Head of caudate nucleus (tissue), 42 donors: Measurements from ENCODE around the gene PRRG1.
"Not testable (repeated sequence)": the region's sequence is repeated elsewhere in the genome, so short reads cannot be mapped to it uniquely, and the experiment has no call there.

ENCODE experiments used
- DNase-seq, 42 donors: peaks; one replicate each; pipeline versions ENCODE4 v3.0.0 to v3.0.0-alpha.2; 2020 to 2021; ENCODE audit warnings: mixed read lengths in 7 of 42
- intact Hi-C: fragments of 100-400 bp; cut with DNase I; formaldehyde crosslinking; loops from one replicate; pipeline ENCODE4 v1.15.0; 2022

PRRG1 gene

GRCh38 chrX:37454537-37455285, 105.5 kb downstream of the PRRG1 start:
- DNase-seq, result no peak
- intact Hi-C loops, result no loop called here

GRCh38 chrX:37455381-37455780, 106.2 kb downstream of the PRRG1 start:
- intact Hi-C loops, result no loop called here
- DNase-seq, result no peak

DNA sequence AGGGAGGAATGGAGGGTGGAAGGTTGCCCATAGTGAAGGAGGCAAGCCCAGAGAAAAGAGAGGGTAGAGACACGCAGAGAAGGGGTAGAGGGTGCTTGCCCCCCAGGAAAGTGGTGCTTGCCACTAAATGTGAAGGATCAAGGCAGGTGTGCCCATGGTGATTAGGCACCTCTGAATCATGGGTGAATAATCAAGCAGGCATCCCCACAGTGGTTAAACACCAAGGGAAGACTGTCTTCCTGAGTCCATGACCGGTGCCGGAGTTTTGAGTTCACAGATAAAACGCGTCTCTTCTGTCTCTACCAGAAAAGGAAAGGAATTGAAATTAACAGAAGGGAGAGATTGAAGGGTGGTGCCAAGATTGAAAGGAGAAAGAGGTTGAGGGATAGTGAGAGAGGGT, 111.1 kb downstream of the PRRG1 start:
- intact Hi-C loops, DNase-seq: not testable (repeated sequence)

- no peak for DNase-seq
- intact Hi-C loops, result no loop called here
Measured at GRCh38 chrX:37462346-37462745, 113.2 kb downstream of the PRRG1 start.

- intact Hi-C loops, result no loop called here
- DNase-seq, result no peak
Measured at GRCh38 chrX:37468124-37468739, 119.1 kb downstream of the PRRG1 start.

DNA sequence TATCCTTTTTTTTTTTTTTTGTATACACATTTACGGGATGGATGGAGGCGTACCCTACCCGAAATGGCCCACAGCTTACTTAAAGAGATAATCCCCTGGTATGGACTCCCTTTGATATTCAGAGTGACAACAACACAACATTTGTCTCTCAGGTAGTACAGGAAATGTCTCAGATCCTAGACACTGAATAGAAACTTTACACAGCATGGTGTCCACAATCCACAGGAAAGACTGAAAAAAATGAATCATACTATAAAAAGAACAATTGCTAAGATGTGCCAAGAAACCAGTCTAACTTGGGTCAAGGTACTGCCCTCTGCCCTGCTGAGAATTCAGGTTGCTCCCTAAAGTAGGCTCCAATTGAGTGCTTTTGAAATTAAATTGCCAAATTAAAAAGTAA, 121.5 kb downstream of the PRRG1 start:
- intact Hi-C loops, result no loop called here

GRCh38 chrX:37472836-37473235, 123.7 kb downstream of the PRRG1 start:
- intact Hi-C loops, result no loop called here
- no peak for DNase-seq

More for the DNA sequence above, 121.5 kb downstream of the PRRG1 start:
- DNase-seq, result no peak

DNA sequence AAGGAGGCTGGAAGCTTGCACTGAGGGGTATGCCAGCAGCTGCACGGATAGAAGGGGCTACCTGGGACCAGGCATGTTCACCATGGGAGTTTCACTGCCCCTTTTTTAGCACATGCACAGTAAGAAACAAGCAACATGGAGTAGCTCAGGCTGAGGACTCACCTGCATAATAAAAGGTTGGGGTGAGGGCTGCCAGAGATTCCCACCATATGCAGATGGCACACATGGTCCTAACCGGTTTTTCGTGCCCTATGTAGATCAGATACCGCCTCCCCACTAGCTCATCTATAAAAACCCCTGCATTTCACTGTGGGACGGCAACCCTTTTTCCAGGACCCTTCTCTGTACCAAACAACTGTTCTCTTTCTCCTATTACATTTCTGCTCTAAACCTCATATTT, 125.3 kb downstream of the PRRG1 start:
- intact Hi-C loops, result no loop called here
- no peak for DNase-seq

DNA sequence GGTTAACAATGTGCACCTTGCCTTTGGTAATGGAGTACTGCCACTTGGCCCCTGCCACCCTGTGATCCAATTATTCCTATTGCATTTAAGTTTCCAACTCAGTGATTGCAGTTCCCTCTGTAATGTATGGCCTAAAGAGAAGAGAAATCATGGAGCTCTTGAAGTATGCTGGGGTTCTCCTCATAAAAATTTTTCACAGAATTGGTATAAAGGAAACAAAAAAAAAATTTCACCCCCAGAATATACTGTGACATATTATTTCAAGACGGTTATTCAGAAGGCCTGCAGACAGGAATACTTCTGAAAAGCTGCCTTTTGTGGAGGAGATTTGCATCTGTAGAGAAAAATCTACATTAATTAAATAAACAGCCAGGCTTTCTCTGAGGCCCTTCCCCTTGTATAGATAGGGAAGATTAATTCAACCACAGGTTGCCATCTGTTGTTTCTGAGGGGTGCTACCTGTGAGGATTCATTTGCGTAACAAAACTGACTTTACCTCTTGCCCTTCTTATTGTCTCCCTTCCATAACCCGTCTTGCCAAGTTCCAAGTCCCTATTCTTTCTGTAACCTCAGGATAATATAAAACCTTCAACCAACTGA, 127.5 kb downstream of the PRRG1 start:
- intact Hi-C loops, result no loop called here
- no peak for DNase-seq

GRCh38 chrX:37484335-37484734, 135.2 kb downstream of the PRRG1 start:
- DNase-seq, result peak in 5 of 42 donors; percentile 1 to 46 (median 16)
- intact Hi-C loops, result not testable (repeated sequence)

DNA sequence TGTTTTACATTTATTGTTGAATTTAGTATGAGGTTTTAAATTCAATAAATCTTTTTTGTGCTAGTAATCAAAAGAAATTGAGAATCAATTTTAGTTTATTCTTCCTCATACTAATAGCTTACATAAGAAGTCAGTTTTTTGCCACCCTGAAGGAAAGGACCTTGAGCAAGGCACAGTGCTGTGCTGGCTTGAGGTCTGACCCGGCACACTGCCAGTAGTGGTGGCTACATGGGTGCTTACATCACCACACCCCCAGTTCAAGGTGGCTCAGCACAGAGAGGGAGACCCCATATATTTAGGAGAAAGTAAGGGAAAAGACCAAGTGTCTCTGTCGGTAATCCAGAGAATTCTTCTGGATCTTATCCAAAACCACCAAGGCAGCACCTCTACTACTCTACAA, 136.3 kb downstream of the PRRG1 start:
- DNase-seq, result no peak
- intact Hi-C loops, result no loop called here

DNA sequence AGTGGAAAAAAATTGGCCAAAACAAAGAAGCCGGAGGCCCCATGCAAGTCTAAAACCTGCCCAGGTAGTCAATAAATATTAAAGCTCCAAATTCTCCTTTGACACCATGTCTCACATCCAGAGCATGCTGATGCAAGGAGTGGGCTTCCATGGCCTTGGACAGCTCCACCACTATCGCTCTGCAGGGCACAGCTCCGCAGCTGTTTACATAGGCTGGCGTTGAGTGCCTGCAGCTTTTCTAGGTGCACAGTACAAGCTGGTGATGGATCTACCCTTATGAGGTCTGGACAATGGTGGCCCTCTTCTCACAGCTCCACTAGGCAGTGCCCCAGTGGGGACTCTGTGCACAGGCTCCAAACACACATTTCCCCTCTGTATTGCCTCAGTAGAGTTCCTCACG, 138.1 kb downstream of the PRRG1 start:
- DNase-seq, result no peak
- intact Hi-C loops, result no loop called here

DNA sequence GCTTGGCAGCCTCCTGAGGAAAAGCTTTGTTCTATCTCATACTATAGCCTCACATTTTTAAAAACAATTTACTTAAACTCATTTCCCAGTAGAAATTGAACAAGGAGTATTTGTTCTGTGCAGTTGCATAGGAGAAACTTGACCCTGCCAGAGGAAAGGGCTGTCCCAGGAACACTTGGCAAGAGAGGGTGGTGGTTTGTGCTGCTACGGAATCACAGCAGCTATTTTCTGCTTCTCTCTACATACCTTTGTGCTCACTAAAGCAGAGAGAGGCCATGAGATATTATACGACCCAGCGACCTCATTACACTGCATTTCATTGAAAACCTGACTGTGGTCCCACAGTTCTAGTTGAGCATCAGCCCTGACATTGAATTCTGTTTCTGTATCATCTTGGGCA, 139.2 kb downstream of the PRRG1 start:
- no peak for DNase-seq
- intact Hi-C loops, result no loop called here

GRCh38 chrX:37491686-37492085, 142.5 kb downstream of the PRRG1 start:
- DNase-seq, result no peak
- intact Hi-C loops, result no loop called here

- DNase-seq, intact Hi-C loops: not testable (repeated sequence)
Measured at GRCh38 chrX:37495760-37496159, 146.6 kb downstream of the PRRG1 start.

DNA sequence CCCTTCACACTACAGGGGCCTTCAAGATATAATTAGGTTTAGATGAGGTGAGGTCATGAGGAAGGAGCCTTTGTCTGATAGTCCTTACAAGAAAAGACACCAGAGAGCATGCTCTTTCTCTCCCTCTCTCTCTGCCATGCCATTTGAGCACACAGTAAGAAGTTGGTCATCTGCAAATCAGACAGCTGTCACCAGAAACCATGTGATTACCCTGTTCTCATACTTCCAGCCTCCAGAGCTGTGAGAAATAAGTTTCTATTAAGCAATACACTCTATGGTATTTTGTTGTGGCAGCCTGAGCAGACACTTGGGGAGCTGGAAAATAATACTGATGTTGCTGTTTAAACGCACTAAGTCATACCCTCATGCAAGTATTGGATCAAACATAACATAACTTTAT, 148.0 kb downstream of the PRRG1 start:
- DNase-seq, intact Hi-C loops: not testable (repeated sequence)

- intact Hi-C loops, result not testable (repeated sequence)
Measured at GRCh38 chrX:37498323-37498722, 149.2 kb downstream of the PRRG1 start.

GRCh38 chrX:37499649-37500048, 150.5 kb downstream of the PRRG1 start:
- intact Hi-C loops, DNase-seq: not testable (repeated sequence)

More at GRCh38 chrX:37498323-37498722, 149.2 kb downstream of the PRRG1 start:
- DNase-seq, result not testable (repeated sequence)

GRCh38 chrX:37504991-37505390, 155.8 kb downstream of the PRRG1 start:
- no peak for DNase-seq
- intact Hi-C loops, result no loop called here
